Mesenchymal stem cell (in vitro differentiated cells and primary cell): ENCODE data around the gene HNRNPF. TPM values are rescaled to one million over a fixed set of nuclear protein-coding genes. Genes with fewer than 3 reads are reported as not detected.
A peak's percentile ranks its signal among the peaks of the same experiment; 100 is the strongest.
"Not testable (repeated sequence)": the region's sequence is repeated elsewhere in the genome, so short reads cannot be mapped to it uniquely, and the experiment has no call there.

ENCODE experiments used
- DNase-seq: peaks from one replicate; pipeline ENCODE4 v3.0.0-alpha.2; 2013
- H2AFZ ChIP-seq: one replicate; pipeline ENCODE4 v1.6.1; 2013; ENCODE audit warnings: low read depth, mild to moderate bottlenecking, control low read depth, inconsistent platforms, low read length, moderate library complexity
- H2AK5ac ChIP-seq: 2 replicates; pipeline ENCODE4 v1.6.1; 2013; ENCODE audit warnings: low read length, moderate library complexity, mild to moderate bottlenecking, inconsistent platforms; ENCODE audit not compliant: severe bottlenecking
- H2BK120ac ChIP-seq: one replicate; pipeline ENCODE4 v1.6.1; 2013; ENCODE audit warnings: low read depth, mild to moderate bottlenecking, inconsistent platforms, low read length, moderate library complexity
- H2BK12ac ChIP-seq, 2 experiments: one replicate each; pipeline ENCODE4 v1.6.1; 2013; ENCODE audit warnings: inconsistent platforms in 2 of 2, low read length in 2 of 2, mild to moderate bottlenecking in 2 of 2, moderate library complexity in 2 of 2, control low read depth in 1 of 2
- H2BK15ac ChIP-seq: one replicate; pipeline ENCODE4 v1.6.1; 2013; ENCODE audit warnings: mild to moderate bottlenecking, low read depth, inconsistent platforms; ENCODE audit not compliant: poor library complexity, severe bottlenecking
- H2BK5ac ChIP-seq: 2 replicates; pipeline ENCODE4 v1.6.1; 2013; ENCODE audit warnings: low read depth, mild to moderate bottlenecking, low read length, control low read depth, inconsistent platforms; ENCODE audit not compliant: poor library complexity, severe bottlenecking
- H3K14ac ChIP-seq, 2 experiments: one replicate each; pipeline ENCODE4 v1.6.1; 2013; ENCODE audit warnings: inconsistent platforms in 2 of 2, low read length in 2 of 2, control low read depth in 1 of 2, mild to moderate bottlenecking in 1 of 2, moderate library complexity in 1 of 2
- H3K18ac ChIP-seq, 2 experiments: one replicate each; pipeline ENCODE4 v1.6.1; 2013; ENCODE audit warnings: inconsistent platforms in 2 of 2, low read length in 2 of 2, control low read depth in 1 of 2, low read depth in 1 of 2, mild to moderate bottlenecking in 1 of 2
- H3K23ac ChIP-seq, 2 experiments: one replicate each; pipeline ENCODE4 v1.6.1; 2013; ENCODE audit warnings: inconsistent platforms in 2 of 2, low read length in 2 of 2, mild to moderate bottlenecking in 2 of 2, moderate library complexity in 2 of 2, control low read depth in 1 of 2
- H3K27ac ChIP-seq: 2 replicates; pipeline ENCODE4 v1.5.1; 2013; ENCODE audit warnings: mild to moderate bottlenecking, moderate library complexity, low read length, control low read depth, inconsistent platforms; ENCODE audit not compliant: poor library complexity, severe bottlenecking
- H3K27me3 ChIP-seq, 2 experiments: 2 replicates each; pipeline versions ENCODE4 v1.6.1 to v1.7.0; 2013; ENCODE audit warnings: low read length in 2 of 2, mild to moderate bottlenecking in 2 of 2, moderate library complexity in 2 of 2, control low read depth in 1 of 2, inconsistent platforms in 1 of 2; ENCODE audit not compliant: control insufficient read depth in 1 of 2, insufficient read depth in 1 of 2
- H3K36me3 ChIP-seq, 2 experiments: 2 replicates each; pipeline versions ENCODE4 v1.6.1 to v1.7.0; 2013; ENCODE audit warnings: low read length in 2 of 2, control low read depth in 1 of 2, inconsistent platforms in 1 of 2, low read depth in 1 of 2, mild to moderate bottlenecking in 1 of 2; ENCODE audit not compliant: insufficient read depth in 2 of 2, control insufficient read depth in 1 of 2
- H3K4ac ChIP-seq, 2 experiments: one replicate each; pipeline ENCODE4 v1.6.1; 2013; ENCODE audit warnings: inconsistent platforms in 2 of 2, low read length in 2 of 2, mild to moderate bottlenecking in 2 of 2, moderate library complexity in 2 of 2, control low read depth in 1 of 2, low read depth in 1 of 2
- H3K4me1 ChIP-seq: 2 replicates; pipeline ENCODE4 v1.6.1; 2013; ENCODE audit warnings: low read depth, low read length, control low read depth; ENCODE audit not compliant: control insufficient read depth, insufficient read depth
- H3K4me2 ChIP-seq: 2 replicates; pipeline ENCODE4 v1.6.1; 2013; ENCODE audit warnings: low read length, mild to moderate bottlenecking, inconsistent platforms; ENCODE audit not compliant: poor library complexity, severe bottlenecking
- H3K4me3 ChIP-seq, 2 experiments: 2 replicates each; pipeline versions ENCODE4 v1.5.1 to v1.7.0; 2013; ENCODE audit warnings: low read length in 2 of 2, mild to moderate bottlenecking in 2 of 2, control low read depth in 1 of 2, low read depth in 1 of 2; ENCODE audit not compliant: insufficient read depth in 1 of 2
- H3K79me1 ChIP-seq: replicated peaks from 2 replicates; pipeline ENCODE4 v1.6.1; 2013; ENCODE audit warnings: mild to moderate bottlenecking, control low read depth, low read length, inconsistent platforms; ENCODE audit not compliant: poor library complexity, severe bottlenecking
- H3K9ac ChIP-seq: 2 replicates; pipeline ENCODE4 v1.7.0; 2013; ENCODE audit warnings: mild to moderate bottlenecking, low read length, moderate library complexity
- H3K9me3 ChIP-seq: 2 replicates; pipeline ENCODE4 v1.7.0; 2013; ENCODE audit warnings: mild to moderate bottlenecking, low read length; ENCODE audit not compliant: control insufficient read depth
- H4K8ac ChIP-seq: one replicate; pipeline ENCODE4 v1.6.1; 2013; ENCODE audit warnings: inconsistent platforms, mild to moderate bottlenecking, low read length, moderate library complexity
- H4K91ac ChIP-seq: one replicate; pipeline ENCODE4 v1.6.1; 2013; ENCODE audit warnings: mild to moderate bottlenecking, low read length, inconsistent platforms
- WGBS: methylation state at CpG from one replicate; pipeline ENCODE4 v1.1.7; 2013; ENCODE audit warnings: mixed read lengths; 5-methylcytosine and 5-hydroxymethylcytosine counted together
- polyA plus RNA-seq, 2 experiments: library from polyadenylated mRNA; stranded (reverse); fragments of 200-250 nt; gene quantifications; one replicate each; pipeline ENCODE4 v1.2.3, GENCODE V29; 2013

The HNRNPF gene, protein sequence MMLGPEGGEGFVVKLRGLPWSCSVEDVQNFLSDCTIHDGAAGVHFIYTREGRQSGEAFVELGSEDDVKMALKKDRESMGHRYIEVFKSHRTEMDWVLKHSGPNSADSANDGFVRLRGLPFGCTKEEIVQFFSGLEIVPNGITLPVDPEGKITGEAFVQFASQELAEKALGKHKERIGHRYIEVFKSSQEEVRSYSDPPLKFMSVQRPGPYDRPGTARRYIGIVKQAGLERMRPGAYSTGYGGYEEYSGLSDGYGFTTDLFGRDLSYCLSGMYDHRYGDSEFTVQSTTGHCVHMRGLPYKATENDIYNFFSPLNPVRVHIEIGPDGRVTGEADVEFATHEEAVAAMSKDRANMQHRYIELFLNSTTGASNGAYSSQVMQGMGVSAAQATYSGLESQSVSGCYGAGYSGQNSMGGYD
- 115 TPM for polyA plus RNA-seq (2013, experiment 1 of 2)
- polyA plus RNA-seq (2013, experiment 2 of 2), result 117 TPM

- DNase-seq, result peak; percentile 97
- peak within 1 kb of the TSS; percentile 67 for H2BK15ac ChIP-seq
- peaks cover 16% of the 10 kb centered on the region for H3K4me1 ChIP-seq
- H3K9me3 ChIP-seq, result no peaks in the 10 kb centered on the region
- peak within 1 kb of the TSS; percentile 98 for H4K8ac ChIP-seq
- H3K27me3 ChIP-seq, result no peaks in the 10 kb centered on the region
- H2BK120ac ChIP-seq, result peak within 1 kb of the TSS; percentile 86
- peaks cover 6% of the 10 kb centered on the region for H3K79me1 ChIP-seq
- H3K4me2 ChIP-seq, result peak within 1 kb of the TSS; percentile 96
- H4K91ac ChIP-seq, result peak within 1 kb of the TSS; percentile 97
- peak within 1 kb of the TSS in 1 of 2 experiments; percentile 90 for H3K14ac ChIP-seq
- H3K23ac ChIP-seq, result peak within 1 kb of the TSS in 1 of 2 experiments; percentile 94
- peak within 1 kb of the TSS; percentile 93 to 94 for H3K4ac ChIP-seq
- peak within 1 kb of the TSS; percentile 67 to 93 for H3K4me3 ChIP-seq
- H2AFZ ChIP-seq, result peak within 1 kb of the TSS; percentile 90
- peak within 1 kb of the TSS; percentile 97 for H3K9ac ChIP-seq
- peak within 1 kb of the TSS; percentile 98 to 99 for H3K18ac ChIP-seq
- 0% methylated on average over 64 of the region's 68 CpGs for WGBS
- H2BK5ac ChIP-seq, result peak within 1 kb of the TSS; percentile 80
- H3K27ac ChIP-seq, result peak within 1 kb of the TSS; percentile 97
- peak within 1 kb of the TSS; percentile 18 to 83 for H2BK12ac ChIP-seq
- H2AK5ac ChIP-seq, result peak within 1 kb of the TSS; percentile 87
- peaks cover 1 to 3% of the 10 kb centered on the region in 2 experiments for H3K36me3 ChIP-seq
Observed at GRCh38 chr10:43408710-43409384, at the start of gene HNRNPF. Gene HNRNPF (minus strand): TSS chr10:43409186. CDS start chr10:43387884, 21,302 bp downstream.

DNA sequence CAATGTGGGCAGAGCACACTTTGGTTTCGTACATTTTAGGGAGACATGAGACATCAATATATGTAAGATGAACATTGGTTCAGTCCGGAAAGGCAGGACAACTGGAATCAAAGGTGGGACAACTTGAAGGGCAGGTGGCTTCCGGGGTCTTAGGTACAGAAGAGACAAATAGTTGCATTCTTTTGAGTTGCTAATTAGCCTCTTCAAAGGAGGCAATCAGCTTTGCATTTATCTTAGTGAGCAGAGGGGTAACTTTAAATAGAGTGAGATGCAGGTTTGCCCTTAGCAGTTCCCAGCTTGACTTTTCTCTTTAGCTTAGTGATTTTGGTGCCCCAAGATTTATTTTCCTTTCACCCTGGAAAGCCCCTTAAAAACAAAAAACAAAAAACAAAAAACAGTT is 49.2 kb upstream of the HNRNPF start:
- H3K23ac ChIP-seq, result no peak overlapping the region
- H3K27me3 ChIP-seq, result no peaks in the 10 kb centered on the region
- no peak overlapping the region for H3K4ac ChIP-seq
- H2BK12ac ChIP-seq, result no peak overlapping the region
- H3K36me3 ChIP-seq, result no peaks in the 10 kb centered on the region
- H4K8ac ChIP-seq, result no peak overlapping the region
- H2BK120ac ChIP-seq, result no peak overlapping the region
- H2BK15ac ChIP-seq, result no peak overlapping the region
- no peak overlapping the region for H2AFZ ChIP-seq
- 68% methylated on average over 3 of the region's 3 CpGs for WGBS
- no peak overlapping the region for H3K14ac ChIP-seq
- no peak overlapping the region for H4K91ac ChIP-seq
- H3K18ac ChIP-seq, result no peak overlapping the region
- H3K9me3 ChIP-seq, result no peaks in the 10 kb centered on the region
- H3K4me3 ChIP-seq, result no peak overlapping the region
- H2AK5ac ChIP-seq, result no peak overlapping the region
- no peak for DNase-seq
- no peak overlapping the region for H3K9ac ChIP-seq
- no peak overlapping the region for H3K4me2 ChIP-seq
- H3K79me1 ChIP-seq, result peaks cover 5% of the 10 kb centered on the region
- no peak overlapping the region for H3K27ac ChIP-seq
- peaks cover 15% of the 10 kb centered on the region for H3K4me1 ChIP-seq
- no peak overlapping the region for H2BK5ac ChIP-seq

DNA sequence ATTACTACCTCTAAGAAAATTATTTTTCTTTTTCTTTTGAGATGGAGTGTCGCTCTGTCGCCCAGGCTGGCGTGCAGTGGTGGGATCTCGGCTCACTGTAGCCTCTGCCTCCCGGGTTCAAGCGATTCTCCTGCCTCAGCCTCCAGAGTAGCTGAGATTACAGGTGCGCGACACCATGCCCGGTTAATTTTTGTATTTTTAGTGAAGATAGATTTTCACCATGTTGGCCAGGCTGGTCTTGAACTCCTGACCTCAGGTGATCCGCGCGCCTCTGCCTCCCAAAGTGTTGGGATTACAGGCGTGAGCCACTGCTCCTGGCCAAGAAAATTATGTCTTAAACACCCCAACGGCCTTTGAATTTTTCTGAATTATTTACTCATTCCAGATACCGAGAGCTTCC is 47.6 kb upstream of the HNRNPF start:
- H3K27me3 ChIP-seq, H2AK5ac ChIP-seq, H3K4me2 ChIP-seq, DNase-seq, H3K18ac ChIP-seq, H3K27ac ChIP-seq, H3K14ac ChIP-seq, H2BK12ac ChIP-seq, H3K23ac ChIP-seq, H3K79me1 ChIP-seq, H4K91ac ChIP-seq, H2BK120ac ChIP-seq, H3K9me3 ChIP-seq, H2AFZ ChIP-seq, H4K8ac ChIP-seq, H2BK15ac ChIP-seq, H3K36me3 ChIP-seq, H2BK5ac ChIP-seq: not testable (repeated sequence)
- Histone ChIP-seq H3K4ac (peak overlapping the region in 1 of 2 experiments; percentile 82), H3K9ac (peak overlapping the region; percentile 92), H3K4me3 (peak overlapping the region in 1 of 2 experiments; percentile 75), H3K4me1 (peaks cover 15% of the 10 kb centered on the region)
- 99% methylated on average over 15 of the region's 15 CpGs for WGBS

GRCh38 chr10:43454025-43454424 is 45.0 kb upstream of the HNRNPF start:
- Histone ChIP-seq H3K4me1 (peaks cover 15% of the 10 kb centered on the region), H3K4me3 (peak overlapping the region in 1 of 2 experiments; percentile 75), H3K9ac (peak overlapping the region; percentile 92)
- H2AFZ ChIP-seq, H4K8ac ChIP-seq, H3K27me3 ChIP-seq, H3K27ac ChIP-seq, H3K4ac ChIP-seq, H2BK12ac ChIP-seq, H2BK5ac ChIP-seq, H3K9me3 ChIP-seq, H4K91ac ChIP-seq, H2BK15ac ChIP-seq, H3K23ac ChIP-seq, H2BK120ac ChIP-seq, DNase-seq, H3K18ac ChIP-seq, H3K4me2 ChIP-seq, H3K79me1 ChIP-seq, H2AK5ac ChIP-seq, H3K36me3 ChIP-seq, H3K14ac ChIP-seq: not testable (repeated sequence)
- 98% methylated on average over 7 of the region's 9 CpGs for whole genome bisulfite sequencing
